Measurements from ENCODE around the gene MGAT4A. TPM values are rescaled to one million over a fixed set of nuclear protein-coding genes. Genes with fewer than 3 reads are reported as not detected.

Gene MGAT4A
- total and polyA plus RNA-seq, 2 donors (not counting 1 experiment from before 2014, with no cell fraction given): 16.5 to 32.7 TPM

GRCh38 chr2:98691303-98691702, 39.6 kb downstream of the MGAT4A start:
- no CpG with 5 or more reads among the region's 3 CpGs for WGBS (ENCODE audit: insufficient coverage)
- ChIA-PET CTCF (interaction anchor here (1.1 kb wide), 1 partner anchor 42 kb away, joined by 4 read pairs; no protein-coding TSS in a partner anchor), POLR2A (no interaction called here)
- DNase-seq (no peak), ATAC-seq (ENCODE audit: low read depth) (no peak)
- no peak overlapping the region for H2AFZ ChIP-seq (ENCODE audit: insufficient read depth, low read depth, low read length, poor library complexity, severe bottlenecking)
- H3K4me1 Mint-ChIP-seq: peaks cover 20% of the 10 kb centered on the region
- no peaks in the 10 kb centered on the region for H3K36me3 ChIP-seq (replicated peaks in 1 of 2; ENCODE audit: control extremely low read depth in 1 of 2, control insufficient read depth in 1 of 2, extremely low read depth in 1 of 2, insufficient read depth in 2 of 2, low read length in 1 of 2)
- H3K9ac ChIP-seq (ENCODE audit: low read length): no peak overlapping the region
- no peak overlapping the region for H3K4me3 ChIP-seq (ENCODE audit: control extremely low read depth in 1 of 5, extremely low read depth in 1 of 5, insufficient read depth in 1 of 5, low read depth in 2 of 5, low read length in 4 of 5)
- no peak overlapping the region for H3K27ac ChIP-seq (ENCODE audit: low read length in 2 of 2)
- H3K27me3 Mint-ChIP-seq: no peaks in the 10 kb centered on the region
- no peak for TF ChIP-seq CTCF (IDR thresholded peaks at IDR 0.05)
- no peak for TF ChIP-seq EZH2 (IDR thresholded peaks at IDR 0.05; ENCODE audit: borderline replicate concordance, insufficient read depth, low read depth, low read length, poor library complexity, severe bottlenecking)
- intact Hi-C loops (cut with micrococcal nuclease): no loop called here
- no peak overlapping the region for H3K4me2 ChIP-seq (replicated peaks; ENCODE audit: low read depth, low read length, poor library complexity, severe bottlenecking)
- H3K79me2 ChIP-seq (ENCODE audit: control insufficient read depth, insufficient read depth, low read length): peaks cover 16% of the 10 kb centered on the region
- no peak overlapping the region for H3K4me3 Mint-ChIP-seq
- H4K20me1 ChIP-seq (ENCODE audit: control insufficient read depth, insufficient read depth, low read length, poor library complexity, severe bottlenecking): no peaks in the 10 kb centered on the region
- peaks cover 4 to 8% of the 10 kb centered on the region in 2 donors for H3K4me1 ChIP-seq (ENCODE audit: control insufficient read depth in 2 of 2, insufficient read depth in 2 of 2, low read length in 2 of 2)
- H3K9me3 Mint-ChIP-seq (ENCODE audit: insufficient read depth): no peaks in the 10 kb centered on the region
- H3K27me3 ChIP-seq (replicated peaks in 1 of 4; ENCODE audit: control extremely low read depth in 1 of 4, control insufficient read depth in 3 of 4, insufficient read depth in 4 of 4, low read length in 3 of 4): no peaks in the 10 kb centered on the region
- H3K27ac Mint-ChIP-seq: no peak overlapping the region
- no peaks in the 10 kb centered on the region for H3K9me3 ChIP-seq (ENCODE audit: control extremely low read depth in 1 of 3, control insufficient read depth in 2 of 3, insufficient read depth in 1 of 3, low read length in 2 of 3)

- no peak overlapping the region for H2AFZ ChIP-seq (ENCODE audit: insufficient read depth, low read depth, low read length, poor library complexity, severe bottlenecking)
- no peak overlapping the region for H3K27ac ChIP-seq (ENCODE audit: low read length in 2 of 2)
- ChIA-PET POLR2A (interaction anchor here (0.6 kb wide), 1 partner anchor 645 kb away, joined by 7 read pairs; no protein-coding TSS in a partner anchor), CTCF (interaction anchor here (0.9 to 1.0 kb wide), 2 partner anchors 37 to 274 kb away, joined by 3 read pairs; no protein-coding TSS in a partner anchor)
- no peaks in the 10 kb centered on the region for H3K27me3 Mint-ChIP-seq
- ATAC-seq (ENCODE audit: low read depth) (no peak), DNase-seq (no peak)
- TF ChIP-seq CTCF (IDR thresholded peaks at IDR 0.05) (no peak), EZH2 (IDR thresholded peaks at IDR 0.05; ENCODE audit: borderline replicate concordance, insufficient read depth, low read depth, low read length, poor library complexity, severe bottlenecking) (no peak)
- no peak overlapping the region for H3K4me2 ChIP-seq (replicated peaks; ENCODE audit: low read depth, low read length, poor library complexity, severe bottlenecking)
- no peak overlapping the region for H3K27ac Mint-ChIP-seq
- H3K9me3 Mint-ChIP-seq (ENCODE audit: insufficient read depth): no peaks in the 10 kb centered on the region
- peaks cover 3% of the 10 kb centered on the region for H3K4me1 Mint-ChIP-seq
- H3K9me3 ChIP-seq (ENCODE audit: control extremely low read depth in 1 of 3, control insufficient read depth in 2 of 3, insufficient read depth in 1 of 3, low read length in 2 of 3): no peaks in the 10 kb centered on the region
- H3K27me3 ChIP-seq (replicated peaks in 1 of 4; ENCODE audit: control extremely low read depth in 1 of 4, control insufficient read depth in 3 of 4, insufficient read depth in 4 of 4, low read length in 3 of 4): no peaks in the 10 kb centered on the region
- H3K4me3 Mint-ChIP-seq: no peak overlapping the region
- H4K20me1 ChIP-seq (ENCODE audit: control insufficient read depth, insufficient read depth, low read length, poor library complexity, severe bottlenecking): no peaks in the 10 kb centered on the region
- intact Hi-C loops (cut with micrococcal nuclease): no loop called here
- H3K79me2 ChIP-seq (ENCODE audit: control insufficient read depth, insufficient read depth, low read length): peaks cover 9% of the 10 kb centered on the region
- WGBS (ENCODE audit: insufficient coverage): 100% methylated on average over 2 of the region's 14 CpGs
- no peak overlapping the region for H3K9ac ChIP-seq (ENCODE audit: low read length)
- no peak overlapping the region for H3K4me3 ChIP-seq (ENCODE audit: control extremely low read depth in 1 of 5, extremely low read depth in 1 of 5, insufficient read depth in 1 of 5, low read depth in 2 of 5, low read length in 4 of 5)
- no peaks in the 10 kb centered on the region for H3K36me3 ChIP-seq (replicated peaks in 1 of 2; ENCODE audit: control extremely low read depth in 1 of 2, control insufficient read depth in 1 of 2, extremely low read depth in 1 of 2, insufficient read depth in 2 of 2, low read length in 1 of 2)
- no peaks in the 10 kb centered on the region for H3K4me1 ChIP-seq (ENCODE audit: control insufficient read depth in 2 of 2, insufficient read depth in 2 of 2, low read length in 2 of 2)
Observed at GRCh38 chr2:98685930-98686887, 44.7 kb downstream of the MGAT4A start.
